Measurements from ENCODE around the gene C9orf78. TPM values are rescaled to one million over a fixed set of nuclear protein-coding genes. Genes with fewer than 3 reads are reported as not detected.

Gene C9orf78
- total and polyA plus RNA-seq, 9 of the 15 experiments (the other 6 are each of a cell fraction or from before 2014, with no cell fraction given) = 94.6 to 266 (median 202) TPM

DNA sequence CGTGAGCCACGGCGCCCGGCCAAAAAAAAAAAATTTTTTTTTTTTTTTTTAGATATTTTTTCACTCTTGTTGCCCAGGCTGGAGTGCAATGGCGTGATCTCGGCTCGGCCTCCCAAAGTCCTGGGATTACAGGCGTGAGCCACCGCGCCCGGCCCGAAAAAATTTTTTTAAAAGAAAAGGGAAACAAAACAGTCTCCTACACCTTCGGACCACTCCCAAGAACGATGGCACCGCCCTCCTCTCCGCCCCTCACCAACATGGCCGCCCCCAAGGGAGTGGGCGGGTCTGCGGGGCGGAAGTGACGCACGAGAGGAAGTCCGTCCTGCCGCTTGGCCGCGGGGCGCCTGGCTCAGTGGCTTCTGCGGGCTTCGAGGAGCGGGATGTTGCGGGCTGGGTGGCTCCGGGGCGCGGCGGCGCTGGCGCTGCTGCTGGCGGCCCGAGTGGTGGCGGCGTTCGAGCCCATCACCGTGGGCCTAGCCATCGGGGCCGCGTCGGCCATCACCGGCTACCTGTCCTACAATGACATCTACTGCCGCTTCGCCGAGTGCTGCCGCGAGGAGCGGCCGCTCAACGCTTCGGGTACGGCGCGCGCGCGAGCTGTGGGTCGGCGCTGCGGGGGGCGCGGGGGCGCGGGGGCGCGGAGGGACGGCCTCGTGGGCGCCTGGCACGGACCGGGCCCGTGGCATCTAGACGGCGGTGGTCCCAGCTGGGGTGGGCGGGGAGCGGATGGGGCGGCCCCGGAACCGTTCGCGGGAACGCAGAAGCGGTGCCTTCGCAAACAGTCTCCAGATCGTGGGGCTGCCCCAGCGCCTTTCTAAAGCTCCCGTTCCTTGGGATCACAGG is 32.0 kb downstream of the C9orf78 start, which contains the start of gene TOR1B:
TOR1B (plus strand) TSS at position 352 of the 843 bp plus-strand sequence; CDS start at position 381, 29 bp downstream.
- Histone ChIP-seq H4K20me1 (replicated peaks; ENCODE audit: control insufficient read depth, insufficient read depth, low read length) (peaks cover 7% of the 10 kb centered on the region; the same call in 1 of the 2 replicates), H3K79me2 (ENCODE audit: control insufficient read depth, insufficient read depth, low read length) (peaks cover 11% of the 10 kb centered on the region), H3K4me2 (ENCODE audit: insufficient read depth, low read length) (peak within 1 kb of the TSS; percentile 89), H3K27ac (ENCODE audit: extremely low read depth, low read depth, low read length) (peak within 1 kb of the TSS; percentile 65), H3K4me1 (replicated peaks in 1 of 2; ENCODE audit: control insufficient read depth in 2 of 2, insufficient read depth in 2 of 2, low read length in 2 of 2) (peaks cover 7 to 25% of the 10 kb centered on the region in 2 experiments; a peak in 4 of 5 replicates), H3K4me3 (peak within 1 kb of the TSS; percentile 86), H3K9ac (ENCODE audit: insufficient read depth in 1 of 2, low read depth in 2 of 2, low read length in 2 of 2) (peak within 1 kb of the TSS; percentile 60 to 94), H3K27me3 (ENCODE audit: control insufficient read depth in 2 of 2, insufficient read depth in 2 of 2, low read length in 2 of 2) (no peaks in the 10 kb centered on the region), H3K9me3 (replicated peaks; ENCODE audit: control insufficient read depth, insufficient read depth, low read depth, low read length) (no peaks in the 10 kb centered on the region), H3K36me3 (ENCODE audit: control insufficient read depth, insufficient read depth, low read length) (peaks cover 30% of the 10 kb centered on the region; the same call in 2 of the 3 replicates), H2AFZ (ENCODE audit: low read depth, low read length) (peak within 1 kb of the TSS; percentile 91), H3K9me1 (ENCODE audit: control insufficient read depth, insufficient read depth, low read length) (no peaks in the 10 kb centered on the region)
- DNase-seq (ENCODE audit: extremely low read depth in 1 of 4, low spot score in 3 of 4) (peak; percentile 95 to 99 (median 98)), FAIRE-seq (peak; percentile 91), ATAC-seq (peak; percentile 98)
- ChIA-PET CTCF (ENCODE audit: low intra/inter-chr PET ratio) (interaction anchor here (0.6 to 1.2 kb wide), 5 partner anchors 65 to 1138 kb away, joined by 3 to 7 read pairs (median 3); no protein-coding TSS in a partner anchor), POLR2A (interaction anchor here (0.5 to 1.2 kb wide), 8 partner anchors 9 to 1505 kb away, joined by 3 to 8 read pairs (median 4); no protein-coding TSS in a partner anchor)
- in situ Hi-C loops (cut with MboI) = no loop called here
- no TSS peak for BruUV-seq (replicated peaks)
- WGBS (ENCODE audit: insufficient coverage, low coverage, missing lambda C conversion rate) = under 1% methylated on average over 87 of the region's 93 CpGs
- intact Hi-C loops (cut with micrococcal nuclease) = no loop called here
- TF ChIP-seq ETS2 (tag; IDR thresholded peaks at IDR 0.05; ENCODE audit: borderline replicate concordance, poor library complexity, severe bottlenecking) = no peak
- no peak for TF ChIP-seq BACH1 (tag; IDR thresholded peaks at IDR 0.05)
- TF ChIP-seq ZNF224 (CRISPR knock-in tag; IDR thresholded peaks at IDR 0.05) = peak; percentile 35; the same call in 1 of the 2 replicates
- peak; percentile 64 to 77; a peak in 3 of 4 replicates for TF ChIP-seq SIX5 (IDR thresholded peaks at IDR 0.05; ENCODE audit: borderline replicate concordance in 1 of 2, insufficient read depth in 1 of 2, low read depth in 1 of 2, low read length in 2 of 2)
- peak; percentile 79; the same call in 1 of the 2 replicates for TF ChIP-seq GATAD2A (IDR thresholded peaks at IDR 0.05)
- TF ChIP-seq CREB3 (tag; conservative IDR thresholded peaks at IDR 0.05; ENCODE audit: low read depth) = no peak
- TF ChIP-seq EP300 (IDR thresholded peaks at IDR 0.05; ENCODE audit: low read length) = peak; percentile 16; the same call in 1 of the 2 replicates
- TF ChIP-seq BRD9 (IDR thresholded peaks at IDR 0.05; ENCODE audit: low read depth, partially characterized antibody) = no peak
- TF ChIP-seq XRCC3 (IDR thresholded peaks at IDR 0.05) = no peak
- no peak for TF ChIP-seq HNRNPH1 (optimal IDR thresholded peaks at IDR 0.05; ENCODE audit: low read depth, low read length)
- TF ChIP-seq ELF1 (tag; IDR thresholded peaks at IDR 0.05) = peak; percentile 89
- no peak for TF ChIP-seq POLR2H (tag; IDR thresholded peaks at IDR 0.05; ENCODE audit: low read depth)
- TF ChIP-seq SMAD1 (IDR thresholded peaks at IDR 0.05; ENCODE audit: low read depth, low read length, partially characterized antibody) = peak; percentile 48
- no peak for TF ChIP-seq MCM2 (IDR thresholded peaks at IDR 0.05; ENCODE audit: low read depth)
- TF ChIP-seq THAP12 (CRISPR knock-in tag; IDR thresholded peaks at IDR 0.05) = peak; percentile 94
- no peak for TF ChIP-seq RBM14 (IDR thresholded peaks at IDR 0.05; ENCODE audit: borderline replicate concordance, insufficient read depth, low read depth, low read length)
- TF ChIP-seq HDAC1 (IDR thresholded peaks at IDR 0.05) = peak in 1 of 2 experiments; percentile 94; a peak in 2 of 4 replicates
- TF ChIP-seq ZFPM2 (CRISPR knock-in tag; IDR thresholded peaks at IDR 0.05) = no peak
- no peak for TF ChIP-seq NFE2 (IDR thresholded peaks at IDR 0.05; ENCODE audit: low read depth)
